Stimulated activated CD4-positive, alpha-beta T cell treated with anti-CD3 and anti-CD28 coated beads, Interleukin-12 subunit alpha, Interleukin-12 subunit beta, amount 100 ng/mL, for 48 hours (primary cell): Measurements from ENCODE around the gene SYT8.
"Not testable (repeated sequence)": the region's sequence is repeated elsewhere in the genome, so short reads cannot be mapped to it uniquely, and the experiment has no call there.

Experiments
- DNase-seq, 3 donors: peaks; one replicate each; pipeline ENCODE4 v3.0.0-alpha.2; 2020; ENCODE audit warnings: low read depth in 2 of 3, low spot score in 1 of 3

Gene SYT8

GRCh38 chr11:1872267-1872985 is 37.6 kb downstream of the SYT8 start:
- no peak for DNase-seq

- DNase-seq, result no peak
These were observed 38.4 kb downstream of the SYT8 start for GRCh38 chr11:1873048-1873812.

- DNase-seq, result not testable (repeated sequence)
These were observed 39.0 kb downstream of the SYT8 start for GRCh38 chr11:1873813-1874150.

DNA sequence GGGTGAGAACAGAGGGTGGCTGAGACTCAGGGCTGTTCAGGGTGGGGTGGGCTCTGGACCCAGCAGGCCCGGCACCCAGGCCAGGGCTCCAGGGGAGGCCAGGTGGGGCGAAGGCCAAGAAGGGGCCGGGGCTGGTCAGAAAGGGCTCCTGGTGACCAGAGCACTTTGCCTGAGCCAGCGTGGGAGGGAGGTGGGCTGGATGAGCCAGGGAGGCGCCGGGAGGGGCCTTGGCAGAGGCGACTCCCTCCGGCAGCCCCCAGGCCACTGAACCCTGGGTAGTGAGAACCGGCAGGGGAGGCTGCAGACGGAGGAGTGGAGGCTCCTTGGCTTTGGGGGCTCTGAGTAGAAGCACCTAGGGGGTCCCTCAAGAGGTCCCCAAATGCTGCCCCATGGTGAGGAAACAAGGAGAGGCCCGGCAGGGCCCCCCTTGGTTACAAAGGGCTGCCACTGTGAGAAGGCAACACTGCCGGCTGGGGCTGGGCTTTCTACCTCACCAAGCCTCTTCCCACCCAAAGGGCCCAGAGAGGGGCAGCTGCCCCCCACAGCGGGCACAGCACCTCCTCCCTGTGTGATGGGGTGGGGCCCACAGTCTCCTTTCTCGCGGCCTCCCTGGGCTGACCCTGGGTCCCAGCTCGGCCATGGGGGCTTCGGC is 39.8 kb downstream of the SYT8 start:
- not testable (repeated sequence) for DNase-seq

DNA sequence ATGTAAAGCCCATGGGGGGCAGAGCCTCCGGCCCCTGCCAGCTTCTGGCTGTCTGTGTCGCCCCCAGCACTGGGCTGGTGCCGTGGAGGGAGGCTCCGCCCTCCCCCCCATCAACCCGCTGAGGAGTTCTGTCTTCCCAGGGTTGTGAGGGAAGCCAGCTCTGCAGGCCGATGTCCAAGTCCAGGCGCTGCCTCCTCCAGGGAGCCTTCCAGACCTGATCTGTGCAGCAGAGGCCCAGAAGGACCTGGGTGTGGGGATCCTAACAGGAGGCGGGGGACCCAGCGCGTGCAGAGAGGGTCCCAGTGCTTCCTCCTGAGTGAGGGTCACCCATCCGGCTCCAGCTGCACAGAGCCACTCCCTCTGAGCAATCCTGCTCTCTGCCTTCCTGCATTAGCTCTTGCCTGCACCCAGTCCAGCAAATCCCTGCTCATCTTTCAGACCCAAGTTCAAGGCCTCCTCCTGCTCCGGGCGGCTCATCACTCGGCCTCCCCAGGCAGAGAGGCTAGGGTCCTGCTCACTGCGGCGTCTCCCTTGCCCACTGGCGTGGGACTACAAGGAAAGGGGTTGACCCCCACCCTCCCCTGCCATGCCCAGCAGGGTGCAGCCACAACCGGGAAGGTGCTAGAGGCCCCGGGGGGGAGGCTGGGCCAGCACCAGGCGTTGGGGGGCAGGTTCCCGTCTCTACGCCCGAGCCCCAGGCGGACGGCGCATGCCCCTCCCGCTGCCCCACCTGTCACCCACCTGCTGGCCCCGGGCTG is 40.5 kb downstream of the SYT8 start:
- DNase-seq, result no peak

GRCh38 chr11:1875851-1876301 is 41.1 kb downstream of the SYT8 start:
- DNase-seq, result not testable (repeated sequence)

- no peak for DNase-seq
These were observed 41.7 kb downstream of the SYT8 start for GRCh38 chr11:1876361-1877063.

DNA sequence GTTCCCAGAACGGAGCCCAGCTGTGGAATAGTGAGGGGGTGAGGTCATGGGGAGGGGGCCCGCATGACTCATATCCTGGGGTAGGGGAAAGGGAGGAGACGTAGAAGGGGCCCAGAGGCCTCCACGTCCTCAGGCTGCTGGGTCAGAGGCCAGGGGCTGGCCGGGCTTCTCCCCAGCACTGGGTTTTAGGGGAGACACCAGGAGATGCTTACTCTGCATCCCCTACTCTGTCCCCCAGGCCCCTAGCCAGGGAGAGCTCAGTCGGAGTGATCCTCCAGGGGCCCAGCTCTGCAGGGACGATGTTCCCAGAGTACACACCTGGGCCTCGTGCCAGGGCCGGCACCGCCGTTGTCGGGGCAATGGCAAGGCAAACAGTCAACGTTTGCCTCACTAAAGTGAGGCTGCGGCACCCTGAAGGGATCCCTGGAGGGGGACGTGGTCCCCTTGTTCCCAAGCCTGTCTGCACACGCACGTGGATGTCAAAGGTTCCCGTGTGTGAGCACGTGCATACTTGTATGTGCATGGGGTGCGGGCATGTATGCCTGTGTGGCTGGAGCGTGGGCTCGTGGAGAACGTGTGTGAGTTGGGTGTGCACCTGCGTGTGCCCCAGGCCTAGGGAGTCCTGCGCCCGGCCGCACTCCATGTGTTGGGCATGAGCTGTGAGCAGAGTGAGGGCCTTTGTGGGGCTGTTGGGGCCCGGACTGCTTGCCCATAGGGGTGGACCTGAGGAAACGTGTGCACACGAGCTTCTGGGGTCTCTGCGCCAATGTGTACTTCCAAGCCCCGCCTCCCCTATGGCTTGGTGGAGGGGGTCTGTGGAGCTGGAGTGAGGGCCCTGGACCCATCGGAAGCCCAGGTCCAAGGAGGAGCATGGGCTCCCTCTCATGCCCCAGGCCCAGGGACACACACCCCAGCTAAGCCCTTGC is 42.7 kb downstream of the SYT8 start:
- DNase-seq, result no peak

- DNase-seq, result no peak
These were observed 43.6 kb downstream of the SYT8 start for GRCh38 chr11:1878137-1879031.

- no peak for DNase-seq
These were observed 44.7 kb downstream of the SYT8 start for GRCh38 chr11:1879342-1879940.

DNA sequence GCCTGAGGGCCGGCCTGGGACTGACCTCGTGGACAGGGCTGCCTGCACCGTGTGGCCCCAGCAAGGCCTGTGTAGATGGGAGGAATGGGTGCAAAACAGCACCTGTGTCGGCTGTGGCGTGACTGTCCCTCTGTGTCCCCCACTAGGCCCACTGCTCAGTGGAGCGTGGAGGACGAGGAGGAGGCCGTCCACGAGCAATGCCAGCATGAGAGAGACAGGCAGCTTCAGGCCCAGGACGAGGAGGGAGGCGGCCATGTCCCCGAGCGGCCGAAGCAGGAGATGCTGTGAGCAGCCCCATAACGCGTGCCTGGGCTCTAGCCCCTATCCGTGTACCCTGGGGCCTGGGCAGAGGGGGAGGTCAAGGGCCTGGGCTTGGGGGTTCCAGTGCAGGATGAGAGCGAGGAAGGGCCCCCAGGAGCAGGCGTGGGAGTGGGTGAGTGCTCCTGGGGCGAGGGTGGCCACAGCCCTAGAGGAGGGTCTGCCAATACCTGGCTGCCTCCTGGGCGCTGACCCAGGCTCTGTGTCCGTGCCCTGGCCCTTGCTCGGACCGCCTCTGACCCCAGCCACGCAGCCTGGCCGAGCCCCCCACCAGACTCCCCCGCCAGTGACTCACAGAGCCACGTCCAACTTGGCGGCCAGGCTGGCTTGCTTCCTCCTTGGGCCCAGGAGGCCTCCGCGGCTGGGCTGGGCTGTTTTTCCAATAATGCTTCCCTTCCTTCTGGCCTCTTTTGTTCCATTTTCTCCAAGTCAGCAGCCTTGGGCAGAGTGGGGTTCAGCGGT is 45.3 kb downstream of the SYT8 start:
- no peak for DNase-seq

DNA sequence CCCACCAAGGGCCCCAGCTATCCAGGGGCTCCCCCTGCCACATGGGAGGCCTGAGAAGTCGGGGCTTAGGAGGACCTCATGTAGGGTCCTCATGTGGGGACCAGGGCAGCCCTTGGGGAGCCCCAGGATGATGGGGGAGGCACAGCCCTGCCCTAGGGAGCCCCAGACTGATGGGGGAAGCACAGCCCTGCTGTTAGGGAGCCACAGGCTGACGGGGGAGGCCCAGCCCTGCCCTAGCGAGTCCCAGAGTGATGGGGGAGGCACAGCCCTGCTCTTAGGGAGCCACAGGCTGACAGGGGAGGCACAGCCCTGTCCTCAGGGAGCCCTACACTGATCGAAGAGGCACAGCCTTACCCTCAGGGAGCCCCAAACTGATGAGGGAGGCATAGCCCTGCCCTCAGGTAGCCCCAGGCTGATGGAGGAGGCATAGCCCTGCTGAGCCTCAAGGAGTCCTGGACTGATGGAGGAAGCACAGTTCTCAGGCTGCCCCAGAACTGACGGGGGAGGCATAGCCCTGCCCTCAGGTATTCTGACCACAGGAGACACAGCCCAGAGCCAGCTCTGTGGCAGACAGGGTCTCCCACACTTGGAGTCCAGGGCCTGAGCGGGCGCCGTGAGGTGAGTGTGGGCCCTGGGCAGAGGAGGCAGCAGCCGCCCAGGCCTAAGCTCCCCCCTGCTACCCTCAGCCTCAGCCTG is 46.1 kb downstream of the SYT8 start:
- no peak for DNase-seq

GRCh38 chr11:1881442-1882264 is 46.9 kb downstream of the SYT8 start:
- DNase-seq, result no peak

- DNase-seq, result peak; percentile 47 to 74 (median 62)
These were observed 47.8 kb downstream of the SYT8 start for GRCh38 chr11:1882265-1883238.
